Measurements from ENCODE around the gene RPP40. TPM values are rescaled to one million over a fixed set of nuclear protein-coding genes. Genes with fewer than 3 reads are reported as not detected.

Gene RPP40
- total RNA-seq, 1 donor from 2014 or later: 23.2 TPM

GRCh38 chr6:4957521-4958231 is 46.2 kb downstream of the RPP40 start:
- Histone ChIP-seq H3K4me2 (no peak overlapping the region), H3K27ac (no peak overlapping the region), H3K27me3 (no peaks in the 10 kb centered on the region), H3K4me3 (no peak overlapping the region), H2AFZ (replicated peaks) (no peak overlapping the region), H3K36me3 (no peaks in the 10 kb centered on the region), H4K20me1 (ENCODE audit: low read depth) (no peaks in the 10 kb centered on the region), H3K79me2 (ENCODE audit: low read depth) (no peaks in the 10 kb centered on the region), H3K9ac (no peak overlapping the region), H3K4me1 (no peaks in the 10 kb centered on the region), H3F3A (ENCODE audit: low read depth) (peaks cover 13% of the 10 kb centered on the region), H3K9me3 (ENCODE audit: low read depth) (no peaks in the 10 kb centered on the region)
- Mint-ChIP-seq H3K4me1 (peaks cover under 1% of the 10 kb centered on the region), H3K36me3 (peaks cover 25% of the 10 kb centered on the region), H3K4me3 (no peak overlapping the region), H3K9me3 (peaks cover 2% of the 10 kb centered on the region), H3K27me3 (ENCODE audit: insufficient read depth, low read depth) (peaks cover 2% of the 10 kb centered on the region), H3K27ac (no peak overlapping the region)
- peak; percentile 44 for DNase-seq (ENCODE audit: low spot score)
- TF ChIP-seq EZH2phosphoT487 (IDR thresholded peaks at IDR 0.05) (no peak), EZH2 (IDR thresholded peaks at IDR 0.05) (no peak)
- TF ChIP-seq, protein P1, sequence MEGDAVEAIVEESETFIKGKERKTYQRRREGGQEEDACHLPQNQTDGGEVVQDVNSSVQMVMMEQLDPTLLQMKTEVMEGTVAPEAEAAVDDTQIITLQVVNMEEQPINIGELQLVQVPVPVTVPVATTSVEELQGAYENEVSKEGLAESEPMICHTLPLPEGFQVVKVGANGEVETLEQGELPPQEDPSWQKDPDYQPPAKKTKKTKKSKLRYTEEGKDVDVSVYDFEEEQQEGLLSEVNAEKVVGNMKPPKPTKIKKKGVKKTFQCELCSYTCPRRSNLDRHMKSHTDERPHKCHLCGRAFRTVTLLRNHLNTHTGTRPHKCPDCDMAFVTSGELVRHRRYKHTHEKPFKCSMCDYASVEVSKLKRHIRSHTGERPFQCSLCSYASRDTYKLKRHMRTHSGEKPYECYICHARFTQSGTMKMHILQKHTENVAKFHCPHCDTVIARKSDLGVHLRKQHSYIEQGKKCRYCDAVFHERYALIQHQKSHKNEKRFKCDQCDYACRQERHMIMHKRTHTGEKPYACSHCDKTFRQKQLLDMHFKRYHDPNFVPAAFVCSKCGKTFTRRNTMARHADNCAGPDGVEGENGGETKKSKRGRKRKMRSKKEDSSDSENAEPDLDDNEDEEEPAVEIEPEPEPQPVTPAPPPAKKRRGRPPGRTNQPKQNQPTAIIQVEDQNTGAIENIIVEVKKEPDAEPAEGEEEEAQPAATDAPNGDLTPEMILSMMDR (IDR thresholded peaks at IDR 0.05): peak; percentile 57

GRCh38 chr6:4956625-4957024 is 47.2 kb downstream of the RPP40 start:
- H4K20me1 ChIP-seq (ENCODE audit: low read depth): no peaks in the 10 kb centered on the region
- H2AFZ ChIP-seq (replicated peaks): no peak overlapping the region
- no peak overlapping the region for H3K4me2 ChIP-seq
- Mint-ChIP-seq H3K9me3 (peaks cover 2% of the 10 kb centered on the region), H3K27me3 (ENCODE audit: insufficient read depth, low read depth) (no peaks in the 10 kb centered on the region), H3K27ac (no peak overlapping the region), H3K4me1 (no peaks in the 10 kb centered on the region), H3K4me3 (no peak overlapping the region), H3K36me3 (peaks cover 35% of the 10 kb centered on the region)
- no peak overlapping the region for H3K9ac ChIP-seq
- H3K9me3 ChIP-seq (ENCODE audit: low read depth): no peaks in the 10 kb centered on the region
- H3K36me3 ChIP-seq: no peaks in the 10 kb centered on the region
- no peak for DNase-seq (ENCODE audit: low spot score)
- peaks cover 13% of the 10 kb centered on the region for H3F3A ChIP-seq (ENCODE audit: low read depth)
- no peak overlapping the region for H3K4me3 ChIP-seq
- H3K4me1 ChIP-seq: no peaks in the 10 kb centered on the region
- no peaks in the 10 kb centered on the region for H3K27me3 ChIP-seq
- TF ChIP-seq EZH2phosphoT487 (IDR thresholded peaks at IDR 0.05) (no peak), EZH2 (IDR thresholded peaks at IDR 0.05) (no peak)
- TF ChIP-seq, protein P1 (IDR thresholded peaks at IDR 0.05): no peak
- H3K27ac ChIP-seq: no peak overlapping the region
- H3K79me2 ChIP-seq (ENCODE audit: low read depth): no peaks in the 10 kb centered on the region

DNA sequence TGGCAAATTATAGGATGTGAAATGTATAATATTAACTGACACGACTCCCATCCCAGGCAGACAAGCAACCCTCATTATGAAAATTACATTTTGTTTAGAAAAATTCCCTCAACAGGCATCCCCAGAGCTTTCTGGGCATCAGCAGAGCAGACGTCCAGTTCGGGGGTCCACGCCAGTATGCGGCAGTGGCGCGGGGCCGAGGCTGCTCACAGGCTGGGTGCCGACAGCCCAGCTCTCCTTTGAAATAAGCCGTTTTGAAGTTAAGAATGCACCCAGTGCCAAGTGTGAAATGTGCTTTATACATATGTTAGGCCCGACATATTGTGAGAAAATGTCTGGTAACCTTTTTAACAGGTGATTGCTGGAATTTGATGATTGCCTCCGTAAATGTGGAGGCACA is 50.4 kb downstream of the RPP40 start:
- peaks cover 4% of the 10 kb centered on the region for H3K4me1 Mint-ChIP-seq
- Histone ChIP-seq H3K9ac (no peak overlapping the region), H3K36me3 (no peaks in the 10 kb centered on the region), H3F3A (ENCODE audit: low read depth) (peaks cover 13% of the 10 kb centered on the region), H3K79me2 (ENCODE audit: low read depth) (no peaks in the 10 kb centered on the region), H3K4me2 (no peak overlapping the region), H3K4me3 (no peak overlapping the region), H3K9me3 (ENCODE audit: low read depth) (no peaks in the 10 kb centered on the region), H4K20me1 (ENCODE audit: low read depth) (no peaks in the 10 kb centered on the region), H3K27me3 (no peaks in the 10 kb centered on the region), H2AFZ (replicated peaks) (no peak overlapping the region), H3K4me1 (peaks cover 5% of the 10 kb centered on the region), H3K27ac (no peak overlapping the region)
- H3K27me3 Mint-ChIP-seq (ENCODE audit: insufficient read depth, low read depth): no peaks in the 10 kb centered on the region
- no peak overlapping the region for H3K27ac Mint-ChIP-seq
- TF ChIP-seq EZH2phosphoT487 (IDR thresholded peaks at IDR 0.05) (no peak), EZH2 (IDR thresholded peaks at IDR 0.05) (no peak)
- TF ChIP-seq, protein P1 (IDR thresholded peaks at IDR 0.05): no peak
- DNase-seq (ENCODE audit: low spot score): no peak
- H3K9me3 Mint-ChIP-seq: no peaks in the 10 kb centered on the region
- H3K36me3 Mint-ChIP-seq: peaks cover 56% of the 10 kb centered on the region
- H3K4me3 Mint-ChIP-seq: no peak overlapping the region

Data from neural progenitor cell (in vitro differentiated cells).